ENCODE measurements around the gene CCL19.

The CCL19 gene

GRCh38 chr9:34662526-34663302, 28.4 kb downstream of the CCL19 start, which contains the start of gene CCL27:
Gene CCL27, minus strand, starts transcription at chr9:34662657. Its CDS starts 24 bp downstream, at chr9:34662633.
- DNase-seq (ENCODE audit: low spot score): no peak

GRCh38 chr9:34659592-34660253, 31.4 kb downstream of the CCL19 start:
- DNase-seq (ENCODE audit: low spot score): no peak

GRCh38 chr9:34658461-34658860, 32.6 kb downstream of the CCL19 start:
- DNase-seq (ENCODE audit: low spot score): no peak

- DNase-seq (ENCODE audit: low spot score): no peak
These were observed 34.1 kb downstream of the CCL19 start for GRCh38 chr9:34656992-34657391.

GRCh38 chr9:34655394-34655793, 35.7 kb downstream of the CCL19 start:
- no peak for DNase-seq (ENCODE audit: low spot score)

- DNase-seq (ENCODE audit: low spot score): peak; percentile 68
These were observed 36.6 kb downstream of the CCL19 start for GRCh38 chr9:34654323-34655051.

GRCh38 chr9:34653151-34654072, 37.7 kb downstream of the CCL19 start:
- DNase-seq (ENCODE audit: low spot score): no peak

GRCh38 chr9:34652602-34653000, 38.5 kb downstream of the CCL19 start:
- no peak for DNase-seq (ENCODE audit: low spot score)

GRCh38 chr9:34651876-34652601, 39.0 kb downstream of the CCL19 start, which contains the start of gene IL11RA:
Gene IL11RA, plus strand, starts transcription at chr9:34652185. Its CDS starts 3,033 bp downstream, at chr9:34655218.
- peak; percentile 95 for DNase-seq (ENCODE audit: low spot score)

- DNase-seq (ENCODE audit: low spot score): peak; percentile 32
These were observed 39.8 kb downstream of the CCL19 start for GRCh38 chr9:34651321-34651720.

- no peak for DNase-seq (ENCODE audit: low spot score)
These were observed 40.3 kb downstream of the CCL19 start for GRCh38 chr9:34650816-34651215.

- DNase-seq (ENCODE audit: low spot score): no peak
These were observed 42.4 kb downstream of the CCL19 start for GRCh38 chr9:34648673-34649072.

- DNase-seq (ENCODE audit: low spot score): no peak
These were observed 43.4 kb downstream of the CCL19 start for GRCh38 chr9:34647651-34648050.

GRCh38 chr9:34647084-34647403, 44.0 kb downstream of the CCL19 start:
- no peak for DNase-seq (ENCODE audit: low spot score)

GRCh38 chr9:34646211-34647083, 44.6 kb downstream of the CCL19 start, which contains the start of gene GALT:
Gene GALT, plus strand, starts transcription at chr9:34646675. Its CDS starts 30 bp downstream, at chr9:34646705.
- DNase-seq (ENCODE audit: low spot score): peak; percentile 78

- no peak for DNase-seq (ENCODE audit: low spot score)
These were observed 46.2 kb downstream of the CCL19 start for GRCh38 chr9:34644766-34645314.

GRCh38 chr9:34642679-34643078, 48.4 kb downstream of the CCL19 start:
- no peak for DNase-seq (ENCODE audit: low spot score)

Data from pons (tissue), 1 donor.